ENCODE data around the gene GMDS.

The GMDS gene

GRCh38 chr6:2085657-2086056 lies 159.7 kb downstream of the GMDS start:
- DNase-seq, result no peak

GRCh38 chr6:2081155-2082138 lies 164.0 kb downstream of the GMDS start:
- DNase-seq, result no peak

- DNase-seq, result no peak
Measured at GRCh38 chr6:2078888-2079287, 166.5 kb downstream of the GMDS start.

GRCh38 chr6:2077826-2078225 lies 167.6 kb downstream of the GMDS start:
- no peak for DNase-seq

GRCh38 chr6:2073476-2073875 lies 171.9 kb downstream of the GMDS start:
- DNase-seq, result no peak

GRCh38 chr6:2072453-2072852 lies 173.0 kb downstream of the GMDS start:
- DNase-seq, result no peak

GRCh38 chr6:2063547-2063946 lies 181.9 kb downstream of the GMDS start:
- no peak for DNase-seq

- DNase-seq, result no peak
Measured at GRCh38 chr6:2061880-2062279, 183.5 kb downstream of the GMDS start.

- DNase-seq, result no peak
Measured at GRCh38 chr6:2055911-2056310, 189.5 kb downstream of the GMDS start.

GRCh38 chr6:2055143-2055542 lies 190.3 kb downstream of the GMDS start:
- DNase-seq, result no peak

- no peak for DNase-seq
Measured at GRCh38 chr6:2054516-2055067, 190.8 kb downstream of the GMDS start.

- DNase-seq, result no peak
Measured at GRCh38 chr6:2053691-2054090, 191.7 kb downstream of the GMDS start.

- DNase-seq, result no peak
Measured at GRCh38 chr6:2047855-2048254, 197.6 kb downstream of the GMDS start.

GRCh38 chr6:2044192-2044591 lies 201.2 kb downstream of the GMDS start:
- no peak for DNase-seq

GRCh38 chr6:2042956-2043648 lies 202.3 kb downstream of the GMDS start:
- DNase-seq, result no peak

- DNase-seq, result peak; percentile 7
Measured at GRCh38 chr6:2038092-2038491, 207.3 kb downstream of the GMDS start.

- DNase-seq, result no peak
Measured at GRCh38 chr6:2037237-2037926, 208.0 kb downstream of the GMDS start.

- DNase-seq, result no peak
Measured at GRCh38 chr6:2036710-2037023, 208.7 kb downstream of the GMDS start.

GRCh38 chr6:2035826-2036709 lies 209.3 kb downstream of the GMDS start:
- no peak for DNase-seq

GRCh38 chr6:2035046-2035445 lies 210.4 kb downstream of the GMDS start:
- DNase-seq, result no peak

- DNase-seq, result no peak
Measured at GRCh38 chr6:2034256-2034655, 211.1 kb downstream of the GMDS start.

- DNase-seq, result no peak
Measured at GRCh38 chr6:2033544-2033943, 211.9 kb downstream of the GMDS start.
